8988T (cell line): ENCODE data around the gene ERC2.

Experiments used
- DNase-seq: peaks from one replicate; pipeline ENCODE4 v3.0.0; 2011

ERC2 gene

DNA sequence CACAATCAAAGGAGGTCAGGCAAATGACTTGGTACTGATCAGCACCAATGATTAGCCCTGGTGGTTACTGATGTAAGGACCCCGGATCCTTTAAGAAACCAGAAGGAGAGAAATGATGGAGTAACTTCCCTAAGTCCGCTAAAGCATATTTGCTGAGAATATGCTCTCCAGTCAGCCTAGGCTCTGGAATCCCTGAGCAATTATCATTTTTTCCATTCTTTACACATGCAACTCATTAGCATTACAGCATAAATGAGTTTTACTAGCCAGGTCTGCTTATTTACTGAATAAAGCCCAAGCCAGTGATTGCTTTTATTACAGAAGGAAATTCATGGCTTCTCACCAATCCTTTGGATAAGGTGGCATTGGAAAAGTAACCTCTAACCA is 842.0 kb downstream of the ERC2 start:
- no peak for DNase-seq

DNA sequence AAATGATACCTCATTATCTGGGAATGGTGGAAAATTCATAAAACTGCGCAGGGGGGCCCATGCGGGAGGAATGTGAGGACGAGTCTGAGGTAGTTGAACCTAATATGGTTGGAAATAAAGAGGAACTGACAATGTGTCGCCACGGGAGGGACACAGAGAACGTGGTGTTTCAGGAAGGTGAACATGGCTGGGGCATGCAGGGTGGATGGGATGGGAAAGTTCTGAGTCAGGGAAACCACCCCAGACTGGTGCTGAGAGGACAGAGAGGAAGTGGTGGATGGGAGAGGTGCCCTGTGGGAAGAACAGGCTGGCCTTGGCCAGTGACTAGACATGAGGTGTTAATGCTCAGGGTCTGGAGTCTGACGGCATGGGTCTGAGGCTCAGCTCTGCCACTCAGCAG is 844.0 kb downstream of the ERC2 start:
- DNase-seq: no peak

DNA sequence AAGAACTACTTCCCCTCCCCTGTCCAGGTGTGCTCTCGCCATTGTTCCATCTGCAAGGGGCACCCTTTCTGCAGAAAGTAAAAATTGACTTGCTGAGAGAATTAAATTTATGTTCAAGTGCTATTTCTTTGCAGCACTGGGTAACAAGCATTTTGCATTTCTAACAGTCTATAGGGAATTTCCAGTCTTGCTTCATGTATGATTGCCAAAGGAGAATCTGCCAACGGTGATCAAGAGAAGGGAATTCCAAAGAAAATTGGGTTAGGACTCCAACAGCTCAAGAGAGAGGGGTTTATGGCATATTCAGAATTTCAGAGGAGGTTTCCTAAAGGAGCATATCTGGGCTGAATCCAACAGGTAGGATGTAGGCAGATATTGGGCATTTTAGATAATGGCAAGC is 844.5 kb downstream of the ERC2 start:
- no peak for DNase-seq

DNA sequence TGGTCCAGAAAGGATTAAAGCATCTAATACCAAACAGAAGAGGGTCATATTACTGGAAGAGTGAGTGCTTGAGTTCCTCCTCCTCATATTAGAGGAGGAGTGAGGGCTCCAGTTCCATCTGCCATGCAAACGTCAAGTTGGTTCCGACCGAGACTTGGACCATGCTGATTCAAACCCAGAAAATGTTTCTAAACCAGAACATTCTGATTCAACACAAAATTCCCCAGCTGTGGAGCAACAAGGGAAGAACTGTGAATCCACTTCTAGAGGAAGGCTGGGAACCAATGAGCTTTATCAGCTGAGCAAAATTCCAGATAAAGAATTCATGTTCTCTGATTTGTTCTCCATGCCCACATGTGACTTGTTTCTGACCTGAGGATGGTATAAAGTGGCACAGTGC is 845.5 kb downstream of the ERC2 start:
- DNase-seq: no peak

GRCh38 chr3:55622116-55622515 is 846.2 kb downstream of the ERC2 start:
- DNase-seq: no peak

DNA sequence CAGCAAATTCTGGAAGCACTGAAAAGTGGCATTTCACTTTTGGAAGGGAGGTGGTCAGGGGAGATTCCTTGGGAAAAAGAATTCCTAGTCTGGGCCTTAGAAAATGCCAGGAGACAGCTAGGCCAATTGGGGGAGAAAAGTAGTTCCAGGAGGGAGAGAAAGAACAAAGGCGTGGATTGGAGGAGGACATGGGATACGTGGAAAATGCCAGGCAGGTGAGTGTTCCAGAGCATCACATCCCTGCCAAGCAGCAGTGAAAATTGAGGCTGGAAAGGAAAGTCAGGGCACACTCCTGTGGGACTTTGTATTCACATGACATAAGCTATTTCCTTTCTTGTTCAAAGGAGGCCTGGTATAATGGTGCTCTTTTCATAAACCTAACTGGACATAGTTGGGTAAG is 846.6 kb downstream of the ERC2 start:
- DNase-seq: no peak

DNA sequence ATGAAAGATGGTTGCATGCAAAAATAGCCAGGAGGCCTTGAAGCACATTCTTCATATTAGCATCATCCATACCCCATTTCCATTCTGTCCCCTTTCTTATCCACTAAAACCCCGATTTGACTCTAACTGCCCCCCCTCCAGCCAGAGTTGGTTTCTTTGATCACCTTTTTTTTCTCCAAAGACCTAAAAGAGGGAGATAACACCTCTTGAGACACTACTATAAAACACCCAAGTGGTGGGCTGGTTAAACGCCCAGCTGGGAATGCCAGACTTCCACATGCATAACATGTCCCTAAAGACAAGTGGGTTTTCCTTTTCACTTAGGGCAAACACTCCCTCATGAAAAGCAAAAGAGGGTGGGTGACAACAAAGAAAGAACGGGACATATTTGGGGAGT is 847.2 kb downstream of the ERC2 start:
- no peak for DNase-seq

DNA sequence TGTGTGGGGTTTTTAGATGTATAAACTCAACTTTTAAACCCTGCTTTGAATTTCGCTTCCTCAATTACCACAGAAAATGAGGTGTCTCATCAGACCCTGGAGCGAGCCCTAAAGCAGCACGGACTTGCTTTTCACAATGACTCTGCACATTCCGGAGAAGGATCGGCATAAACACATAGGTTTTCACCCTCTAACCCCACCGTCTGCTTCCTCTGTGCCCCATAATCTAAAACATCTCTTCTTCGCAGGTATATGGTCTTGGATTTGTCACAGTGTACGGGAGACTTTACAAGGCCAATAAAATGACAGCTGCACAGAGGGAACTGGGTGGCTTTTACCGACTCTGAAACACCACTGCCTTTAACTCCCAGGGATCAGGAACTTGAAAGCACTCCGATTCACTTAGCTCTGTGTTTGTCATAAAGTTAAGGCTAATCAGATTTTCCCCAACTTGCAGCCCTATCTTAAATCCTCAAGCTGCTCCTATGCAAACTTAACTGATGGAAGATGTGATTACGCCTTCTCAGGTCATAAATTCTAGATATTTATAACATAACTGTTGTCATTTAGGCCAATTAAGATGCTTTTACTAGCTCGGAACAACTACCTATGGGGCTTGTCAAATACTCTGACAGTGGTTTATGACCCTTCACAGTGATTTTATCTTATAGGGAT is 847.8 kb downstream of the ERC2 start:
- DNase-seq: no peak

DNA sequence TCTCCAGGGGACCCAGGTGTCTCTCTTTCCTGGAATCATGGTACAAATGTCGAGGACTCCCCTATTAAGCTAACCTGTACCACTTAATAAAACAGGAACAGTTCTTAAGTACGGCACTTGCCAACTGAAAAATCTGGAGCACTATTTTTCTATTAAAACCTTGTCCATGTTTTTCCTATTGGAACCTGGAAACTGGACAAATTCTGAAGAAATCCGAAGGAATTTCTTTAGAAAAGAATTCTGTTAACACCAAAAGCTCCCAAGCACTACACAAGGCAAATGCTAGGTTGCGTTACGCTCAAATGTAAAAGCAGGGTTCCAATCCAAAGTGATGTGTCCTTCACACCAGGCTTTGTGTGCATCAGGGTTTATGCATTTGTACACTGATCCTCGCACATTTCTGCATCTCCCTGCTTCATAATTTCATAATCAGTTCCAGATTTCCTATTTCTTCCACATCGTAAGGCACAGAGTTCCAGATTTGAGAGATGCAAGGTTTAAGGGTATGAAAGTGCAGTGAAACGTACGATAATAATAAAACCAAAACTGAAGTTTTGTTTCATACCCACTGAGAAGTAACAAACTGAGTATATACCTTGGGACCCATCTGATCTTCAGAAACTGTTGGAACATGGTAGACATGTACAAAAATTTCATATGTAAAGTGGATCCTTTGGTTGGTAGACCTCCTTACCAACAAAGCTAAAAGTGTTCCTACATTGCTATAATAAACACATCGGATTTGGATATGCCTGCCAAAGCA is 849.0 kb downstream of the ERC2 start:
- DNase-seq: no peak

DNA sequence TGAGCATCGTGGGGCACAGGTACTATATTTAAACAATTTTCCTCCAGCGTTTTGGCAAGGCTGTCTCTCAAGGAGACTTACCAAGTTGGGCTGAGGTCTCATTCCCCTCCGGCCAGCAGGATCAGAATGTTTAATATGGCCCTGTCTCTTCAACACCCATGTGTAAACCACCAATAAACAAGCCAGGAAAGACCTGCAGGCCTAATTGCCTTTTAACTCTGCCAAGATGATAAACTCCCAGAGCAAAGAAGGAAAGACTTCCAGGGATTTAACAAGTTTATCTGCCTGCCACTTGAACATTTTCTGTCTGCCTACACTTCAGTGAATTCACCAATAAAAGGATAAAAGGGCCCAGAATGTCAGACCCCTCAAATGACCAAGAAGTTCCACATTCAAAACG is 850.9 kb downstream of the ERC2 start:
- no peak for DNase-seq

GRCh38 chr3:55616803-55617202 is 851.5 kb downstream of the ERC2 start:
- DNase-seq: no peak

- DNase-seq: no peak
These were observed 852.5 kb downstream of the ERC2 start for GRCh38 chr3:55615694-55616295.

DNA sequence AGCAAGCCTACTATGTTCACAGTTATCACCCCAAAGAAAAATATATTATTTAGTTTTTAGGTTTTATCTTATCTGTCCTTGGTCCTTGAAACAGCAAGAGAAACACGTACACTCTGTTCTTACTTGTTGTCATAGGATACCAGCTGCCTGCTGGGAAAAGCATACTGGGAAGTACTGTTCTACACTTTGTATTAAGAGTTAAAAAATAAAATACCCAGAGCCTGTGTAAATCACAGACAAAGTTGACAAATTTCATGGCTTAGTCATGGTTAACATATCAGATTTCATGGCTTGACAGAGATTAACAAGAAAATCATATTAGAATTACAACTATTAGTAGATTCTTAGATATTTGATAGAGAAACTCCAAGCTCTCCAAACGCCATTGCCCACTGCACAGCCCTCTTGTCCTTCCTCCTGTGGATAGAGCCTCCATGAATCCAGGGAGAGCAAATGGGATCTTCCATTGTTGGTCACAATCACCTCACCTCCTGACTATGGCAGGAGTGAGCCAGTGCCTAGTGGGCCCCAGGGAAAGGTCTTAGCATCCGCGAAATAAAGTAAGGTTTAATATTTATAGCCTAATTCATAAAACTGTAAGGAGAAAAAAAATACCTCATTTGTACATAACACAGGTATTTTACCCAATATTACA is 853.1 kb downstream of the ERC2 start:
- DNase-seq: no peak

GRCh38 chr3:55611121-55611520 is 857.1 kb downstream of the ERC2 start:
- DNase-seq: no peak

DNA sequence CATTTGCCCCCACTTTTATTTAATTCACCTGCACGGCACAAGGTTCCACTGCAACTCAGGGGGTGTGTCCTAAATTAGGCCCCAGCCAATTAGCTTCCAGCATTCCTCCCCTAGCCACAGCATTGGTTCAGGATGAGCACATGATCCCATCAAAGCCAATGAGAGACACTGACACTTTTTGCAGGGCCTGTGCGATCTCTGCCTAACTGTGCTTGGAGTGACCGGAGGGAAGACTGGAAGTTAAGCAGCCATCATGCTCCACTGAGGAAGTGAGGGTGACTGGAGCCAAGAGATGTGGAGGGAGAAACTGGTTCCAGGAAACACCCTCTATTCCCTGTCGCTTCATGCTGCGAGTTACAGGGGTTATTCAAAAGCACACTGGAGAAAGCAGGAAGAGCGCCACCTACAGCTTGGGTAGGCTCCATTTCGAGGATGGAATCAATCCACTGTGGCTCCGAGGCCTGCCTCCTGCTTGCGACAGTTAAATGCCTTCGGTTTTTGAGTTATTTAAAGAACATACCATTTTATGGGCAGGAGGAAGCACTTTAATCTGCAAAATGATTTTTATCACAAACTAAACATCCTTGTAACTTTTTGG is 858.9 kb downstream of the ERC2 start:
- DNase-seq: no peak

DNA sequence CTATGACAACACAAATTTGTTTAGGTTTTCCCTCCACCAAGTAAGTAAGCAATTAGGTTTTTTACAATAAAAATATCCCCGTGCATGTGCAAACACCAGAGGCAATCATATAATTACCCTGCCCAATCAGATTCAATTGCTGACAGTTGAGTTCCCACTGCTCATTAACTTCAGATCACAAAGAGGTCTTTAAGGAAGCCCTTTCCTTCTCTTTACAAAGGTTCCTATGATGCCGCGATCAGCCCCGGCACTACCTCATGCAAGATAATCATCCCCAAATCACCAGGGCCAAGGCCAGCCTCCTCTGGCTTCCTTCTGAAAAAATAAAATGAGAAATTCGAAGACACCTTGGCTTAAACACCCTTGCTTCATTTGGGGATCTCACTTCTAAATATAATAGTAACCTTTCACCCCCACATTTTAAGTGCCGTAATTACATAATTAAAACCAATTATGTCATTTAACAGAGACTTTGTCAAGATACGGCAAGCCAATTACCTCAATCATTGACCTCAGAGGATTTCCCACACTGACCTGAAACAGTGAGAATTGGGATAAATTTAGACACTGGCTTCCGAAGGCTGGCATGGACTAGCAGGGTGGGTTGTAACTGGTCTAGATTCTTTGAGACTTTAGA is 859.8 kb downstream of the ERC2 start:
- no peak for DNase-seq

GRCh38 chr3:55607844-55608243 is 860.4 kb downstream of the ERC2 start:
- no peak for DNase-seq

- no peak for DNase-seq
These were observed 861.1 kb downstream of the ERC2 start for GRCh38 chr3:55607175-55607574.

DNA sequence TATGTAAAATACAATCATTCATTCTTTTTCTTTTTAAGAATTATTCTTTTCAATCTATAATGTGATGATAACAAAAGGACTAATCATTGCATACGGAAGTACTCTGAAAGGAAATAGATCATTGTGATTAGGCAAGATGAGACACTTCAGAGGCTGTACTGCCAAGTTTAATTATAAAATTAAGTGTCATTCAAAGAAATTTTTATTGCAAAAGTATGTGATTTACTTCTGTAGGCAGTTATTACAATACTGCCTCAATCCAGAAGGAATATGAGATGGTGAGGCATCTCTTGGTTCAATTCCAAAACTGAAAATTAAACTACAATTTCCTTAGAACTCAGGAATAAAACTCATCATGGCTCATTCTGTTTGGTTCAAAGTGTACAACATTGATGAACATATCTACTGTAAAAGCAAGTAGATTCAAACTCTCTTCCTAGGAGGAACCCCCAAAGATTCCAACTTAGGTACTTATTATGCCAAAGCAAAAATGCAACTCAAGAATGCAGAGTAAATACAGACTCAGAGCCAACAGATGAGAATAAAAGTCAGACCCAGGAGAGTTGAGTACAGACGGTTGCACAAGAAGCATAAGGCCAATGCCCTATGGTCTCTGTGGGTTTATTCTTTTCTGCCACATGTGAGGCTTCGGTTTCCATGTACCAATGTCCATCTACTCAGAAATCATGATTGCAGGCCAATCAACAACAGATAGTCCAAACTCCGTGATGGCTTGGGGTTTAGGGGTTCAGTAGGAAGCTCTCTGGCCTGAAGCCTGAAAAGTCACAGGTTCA is 862.6 kb downstream of the ERC2 start:
- no peak for DNase-seq

- DNase-seq: no peak
These were observed 863.4 kb downstream of the ERC2 start for GRCh38 chr3:55604846-55605245.

- DNase-seq: no peak
These were observed 863.9 kb downstream of the ERC2 start for GRCh38 chr3:55604402-55604801.
